NT2/D1 (cell line): ENCODE data around the gene MMP19.

Experiments
- DNase-seq: peaks from one replicate; pipeline ENCODE4 v3.0.0-alpha.2; 2011; ENCODE audit warnings: low read depth, low spot score
- H3K27me3 ChIP-seq: 2 replicates; pipeline ENCODE4 v1.6.0; 2011; ENCODE audit warnings: mild to moderate bottlenecking; ENCODE audit not compliant: insufficient read length, insufficient read depth
- H3K36me3 ChIP-seq: 2 replicates; pipeline ENCODE4 v1.6.1; 2011; ENCODE audit warnings: mild to moderate bottlenecking, low read length, mixed read lengths; ENCODE audit not compliant: insufficient read depth, insufficient read length
- H3K4me1 ChIP-seq: 2 replicates; pipeline ENCODE4 v1.5.1; 2011; ENCODE audit not compliant: insufficient read depth, insufficient read length
- H3K4me3 ChIP-seq: 2 replicates; pipeline ENCODE4 v1.5.1; 2011; ENCODE audit warnings: low read depth; ENCODE audit not compliant: insufficient read length
- H3K9ac ChIP-seq: 2 replicates; pipeline ENCODE4 v1.6.0; 2011; ENCODE audit warnings: low read depth; ENCODE audit not compliant: insufficient read length
- H3K9me3 ChIP-seq: 2 replicates; pipeline ENCODE4 v1.5.1; 2011; ENCODE audit warnings: mild to moderate bottlenecking, low read length; ENCODE audit not compliant: insufficient read depth
- SUZ12 ChIP-seq: IDR thresholded peaks from 2 replicates; pipeline ENCODE4 v1.6.1; 2011; ENCODE audit not compliant: insufficient read length, insufficient read depth; ENCODE audit errors: extremely low read depth
- YY1 ChIP-seq: IDR thresholded peaks from 2 replicates; pipeline ENCODE4 v1.6.1; 2011; ENCODE audit not compliant: insufficient read length, insufficient read depth
- ZNF274 ChIP-seq: IDR thresholded peaks from 2 replicates; pipeline ENCODE4 v1.6.1; 2011; ENCODE audit warnings: mild to moderate bottlenecking, low read depth, low read length

Gene MMP19

DNA sequence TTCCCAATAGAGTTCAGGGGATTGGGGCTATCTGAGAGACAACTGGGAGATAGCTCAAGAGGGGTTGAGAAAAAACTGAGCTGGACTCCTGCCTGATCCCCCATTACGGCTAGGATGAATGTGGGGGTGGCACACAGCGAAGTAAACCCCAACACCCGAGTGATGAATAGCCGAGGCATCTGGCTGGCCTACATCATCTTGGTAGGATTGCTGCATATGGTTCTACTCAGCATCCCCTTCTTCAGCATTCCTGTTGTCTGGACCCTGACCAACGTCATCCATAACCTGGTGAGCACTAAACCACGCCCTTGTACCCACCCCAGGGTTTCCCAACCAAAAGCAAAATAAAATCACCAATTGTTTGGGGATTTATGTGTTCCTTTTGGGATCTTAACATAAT, 23.9 kb downstream of the MMP19 start:
- Histone ChIP-seq H3K9ac (peak overlapping the region; percentile 83), H3K9me3 (no peaks in the 10 kb centered on the region), H3K36me3 (peaks cover 70% of the 10 kb centered on the region), H3K4me1 (no peaks in the 10 kb centered on the region), H3K27me3 (no peaks in the 10 kb centered on the region), H3K4me3 (peak overlapping the region; percentile 91)
- TF ChIP-seq SUZ12 (no peak), ZNF274 (no peak), YY1 (no peak)
- no peak for DNase-seq

DNA sequence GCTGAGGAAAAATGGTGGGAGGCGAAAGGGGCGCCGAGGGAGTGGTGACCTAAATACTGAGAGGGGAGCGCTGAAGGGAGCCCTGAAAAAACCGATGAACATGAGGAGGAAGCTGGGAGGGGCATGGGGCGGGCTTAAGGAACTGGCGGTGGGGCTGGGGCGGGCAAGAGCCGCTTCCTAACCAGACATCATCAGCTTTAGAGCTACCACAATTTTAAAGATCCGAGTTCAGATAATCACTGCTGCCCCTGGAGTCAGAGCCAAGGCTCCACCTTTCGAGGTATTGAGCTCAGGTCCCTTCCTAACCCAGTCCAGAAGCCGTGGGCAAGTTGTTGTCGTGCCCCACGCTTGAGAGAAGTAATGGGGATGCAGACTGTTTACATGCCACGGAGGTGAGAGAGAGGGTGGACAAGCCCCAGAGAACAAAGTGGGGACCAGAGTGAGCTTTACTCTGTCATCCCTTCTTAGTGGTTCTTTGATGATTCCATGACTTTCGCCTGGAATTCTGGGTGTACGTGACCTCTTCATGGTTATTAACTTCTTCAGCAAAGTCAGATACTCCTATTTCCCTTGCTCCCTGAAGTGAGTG, 24.5 kb downstream of the MMP19 start:
- H3K27me3 ChIP-seq, result no peaks in the 10 kb centered on the region
- no peaks in the 10 kb centered on the region for H3K4me1 ChIP-seq
- TF ChIP-seq ZNF274 (no peak), YY1 (no peak), SUZ12 (no peak)
- H3K36me3 ChIP-seq, result peaks cover 73% of the 10 kb centered on the region
- peak overlapping the region; percentile 91 for H3K4me3 ChIP-seq
- DNase-seq, result no peak
- no peaks in the 10 kb centered on the region for H3K9me3 ChIP-seq
- H3K9ac ChIP-seq, result peak overlapping the region; percentile 83

DNA sequence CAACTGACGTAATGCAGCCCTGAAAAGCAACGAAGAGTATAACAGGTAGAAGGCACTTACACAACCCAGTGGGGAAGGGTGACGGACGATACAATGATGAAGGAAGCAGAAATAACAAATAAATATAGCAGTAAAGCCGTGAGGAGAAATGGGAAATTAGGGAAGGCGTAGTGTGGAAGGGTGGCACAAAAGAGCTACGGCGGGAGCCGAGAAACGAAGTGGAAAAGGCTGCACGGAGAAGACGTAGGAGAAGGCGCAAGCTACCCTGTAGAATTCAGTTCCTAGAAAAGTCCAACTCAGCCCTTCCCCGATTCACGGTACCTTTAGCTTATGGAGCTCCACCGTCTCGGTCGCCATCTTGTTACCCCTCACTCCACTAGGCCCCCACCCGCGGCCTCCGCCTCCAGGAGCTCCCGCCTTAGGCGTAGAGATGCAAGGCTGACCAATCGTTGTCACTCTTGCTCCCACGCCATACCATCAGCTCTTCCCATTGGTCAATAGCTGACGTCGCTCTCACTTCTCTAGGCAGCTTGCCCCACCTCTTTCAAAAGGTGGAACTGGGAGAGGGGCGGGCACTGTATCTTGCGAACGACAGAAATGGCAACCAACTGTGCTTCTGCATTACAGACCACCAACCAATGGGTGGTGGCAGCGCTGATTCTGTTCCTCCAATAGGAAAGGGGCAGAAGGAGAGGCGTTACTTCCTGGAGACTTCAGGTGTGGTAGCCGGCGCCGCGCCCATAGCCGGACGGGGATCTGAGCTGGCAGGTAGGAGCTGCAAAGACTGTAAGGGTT, 25.2 kb downstream of the MMP19 start, which contains the start of the genes ORMDL2 and SARNP:
Gene ORMDL2, plus strand, starts transcription at position 697 of the 795 bp plus-strand sequence. CDS start 959 bp downstream, outside the sequence.
Gene SARNP, minus strand, starts transcription at position 380 of the 795 bp plus-strand sequence. Its CDS starts 23 bp downstream, at position 357.
- Histone ChIP-seq H3K36me3 (peaks cover 72% of the 10 kb centered on the region), H3K4me3 (peak within 1 kb of the TSS; percentile 91), H3K27me3 (no peaks in the 10 kb centered on the region), H3K4me1 (no peaks in the 10 kb centered on the region), H3K9me3 (no peaks in the 10 kb centered on the region), H3K9ac (peak within 1 kb of the TSS; percentile 94)
- peak; percentile 100 for DNase-seq
- TF ChIP-seq YY1 (peak; percentile 88), SUZ12 (no peak)

DNA sequence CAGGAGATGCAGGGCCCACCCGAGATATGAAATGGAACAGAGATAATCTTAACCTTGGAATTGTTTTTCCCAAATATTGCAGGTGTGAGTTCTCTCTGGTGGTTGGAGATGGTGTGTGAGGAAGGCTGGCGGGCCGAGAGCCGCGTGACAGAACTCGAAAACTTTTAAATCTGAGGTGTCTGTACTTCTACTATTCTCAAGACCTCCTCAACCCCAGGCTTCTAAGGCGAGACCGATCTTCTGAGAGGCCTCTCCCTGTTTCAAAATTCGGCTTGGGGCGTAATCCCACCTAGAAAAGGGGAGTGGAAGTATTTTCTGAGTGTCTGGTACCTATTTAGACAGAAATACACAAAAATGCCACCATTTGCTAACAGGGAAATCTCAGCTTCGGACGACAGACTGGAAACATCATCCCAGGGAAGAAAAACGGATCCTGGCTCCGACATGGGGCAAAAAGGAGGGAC, 25.8 kb downstream of the MMP19 start:
- H3K36me3 ChIP-seq, result peaks cover 69% of the 10 kb centered on the region
- H3K27me3 ChIP-seq, result no peaks in the 10 kb centered on the region
- no peaks in the 10 kb centered on the region for H3K9me3 ChIP-seq
- H3K9ac ChIP-seq, result peak overlapping the region; percentile 94
- no peak for DNase-seq
- TF ChIP-seq YY1 (no peak), ZNF274 (no peak), SUZ12 (no peak)
- no peaks in the 10 kb centered on the region for H3K4me1 ChIP-seq
- H3K4me3 ChIP-seq, result peak overlapping the region; percentile 91

DNA sequence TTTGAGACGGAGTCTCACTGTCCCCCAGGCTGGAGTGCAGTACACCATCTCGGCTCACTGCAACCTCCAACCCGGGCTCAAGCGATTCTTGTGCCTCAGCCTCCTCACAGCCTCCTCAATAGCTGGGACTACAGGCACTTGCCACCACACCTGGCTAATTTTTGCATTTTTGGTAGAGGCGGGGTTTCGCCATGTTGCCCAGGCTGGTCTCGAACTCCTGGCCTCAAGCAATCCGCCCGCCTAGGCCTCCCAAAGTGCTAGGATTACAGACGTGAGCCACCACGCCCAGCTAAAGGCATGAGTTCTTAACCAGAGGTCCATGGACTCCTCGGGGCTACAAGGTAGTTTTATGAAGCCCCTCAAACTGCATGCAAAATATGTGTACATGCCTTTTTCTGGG, 27.3 kb downstream of the MMP19 start:
- TF ChIP-seq SUZ12 (no peak), YY1 (no peak), ZNF274 (no peak)
- Histone ChIP-seq H3K9ac (no peak overlapping the region), H3K4me1 (no peaks in the 10 kb centered on the region), H3K9me3 (no peaks in the 10 kb centered on the region), H3K27me3 (no peaks in the 10 kb centered on the region), H3K4me3 (peak overlapping the region; percentile 91), H3K36me3 (peaks cover 65% of the 10 kb centered on the region)
- no peak for DNase-seq

DNA sequence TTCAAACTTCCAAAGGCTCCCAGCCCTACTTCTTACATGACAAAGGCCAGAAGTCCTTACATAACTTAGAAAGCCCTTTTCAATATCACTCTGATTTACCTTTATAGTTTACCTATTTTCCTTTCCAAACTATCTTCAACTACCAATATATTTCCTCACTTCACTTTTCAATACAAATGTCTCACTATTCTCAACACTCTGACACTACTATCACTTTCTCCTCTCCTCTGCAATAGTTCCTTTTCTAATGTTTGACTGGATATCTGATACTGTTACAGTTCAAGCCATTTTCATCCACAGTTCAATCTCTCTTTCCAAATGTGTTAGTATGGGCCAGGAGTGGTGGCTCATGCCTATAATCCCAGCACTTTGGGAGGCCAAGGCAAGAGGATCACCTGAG, 28.5 kb downstream of the MMP19 start:
- TF ChIP-seq SUZ12 (no peak), YY1 (no peak), ZNF274 (no peak)
- peaks cover 56% of the 10 kb centered on the region for H3K36me3 ChIP-seq
- no peak overlapping the region for H3K9ac ChIP-seq
- H3K4me1 ChIP-seq, result no peaks in the 10 kb centered on the region
- no peaks in the 10 kb centered on the region for H3K9me3 ChIP-seq
- no peaks in the 10 kb centered on the region for H3K27me3 ChIP-seq
- DNase-seq, result no peak
- no peak overlapping the region for H3K4me3 ChIP-seq

DNA sequence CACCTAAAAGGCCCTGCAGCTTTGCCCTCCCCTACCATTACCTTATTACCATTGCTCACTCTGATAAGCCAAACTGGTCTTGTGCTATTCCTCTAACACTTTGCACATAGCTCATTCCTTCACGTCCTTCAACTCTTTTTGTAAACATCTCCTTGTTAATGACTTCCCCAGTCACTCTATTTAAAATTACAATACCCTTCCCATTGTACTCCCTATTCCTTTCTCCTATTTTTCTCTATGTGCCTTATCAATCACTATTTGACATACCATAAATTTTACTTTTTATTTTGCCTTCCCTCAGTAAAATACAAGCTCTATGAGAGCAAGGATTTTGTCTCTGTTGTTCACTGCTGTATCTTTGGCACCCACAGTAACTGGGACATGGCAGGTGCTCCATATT, 30.6 kb downstream of the MMP19 start:
- Histone ChIP-seq H3K36me3 (peaks cover 64% of the 10 kb centered on the region), H3K4me3 (no peak overlapping the region), H3K9me3 (no peaks in the 10 kb centered on the region), H3K9ac (no peak overlapping the region), H3K27me3 (no peaks in the 10 kb centered on the region), H3K4me1 (no peaks in the 10 kb centered on the region)
- DNase-seq, result no peak
- TF ChIP-seq YY1 (no peak), SUZ12 (no peak), ZNF274 (no peak)
